OCI-LY1 (cell line): ENCODE data around the gene MPP2.

Experiments
- H2AFZ ChIP-seq: fragments of 200-600 bp; sonication (generic), shearing (Covaris generic); 2 replicates; pipeline ENCODE4 v1.6.0; 2014; ENCODE audit warnings: antibody characterized with exemption, mild to moderate bottlenecking, low read length
- H3F3A ChIP-seq: fragments of 200-600 bp; sonication (generic), shearing (Covaris generic); 2 replicates; pipeline ENCODE4 v1.6.0; 2014; ENCODE audit warnings: mild to moderate bottlenecking, antibody characterized with exemption, low read length, moderate library complexity; ENCODE audit not compliant: insufficient read depth
- H3K27ac ChIP-seq: fragments of 200-600 bp; sonication (generic); 2 replicates; pipeline ENCODE4 v1.5.1; 2014; ENCODE audit warnings: low read length, mixed run types, mild to moderate bottlenecking, low read depth; ENCODE audit not compliant: poor library complexity, severe bottlenecking
- H3K27me3 ChIP-seq: fragments of 200-600 bp; sonication (generic); 2 replicates; pipeline ENCODE4 v1.6.0; 2014; ENCODE audit warnings: antibody characterized with exemption, mild to moderate bottlenecking, low read length, moderate library complexity; ENCODE audit not compliant: insufficient read depth
- H3K36me3 ChIP-seq: fragments of 200-600 bp; sonication (generic); 2 replicates; pipeline ENCODE4 v1.6.1; 2014; ENCODE audit warnings: mild to moderate bottlenecking, antibody characterized with exemption, low read length, moderate library complexity, mixed read lengths; ENCODE audit not compliant: insufficient read depth
- H3K4me1 ChIP-seq: fragments of 200-600 bp; sonication (generic); 2 replicates; pipeline ENCODE4 v1.5.1; 2014; ENCODE audit warnings: mild to moderate bottlenecking, low read length, moderate library complexity; ENCODE audit not compliant: insufficient read depth, severe bottlenecking
- H3K4me2 ChIP-seq: fragments of 200-600 bp; sonication (generic), shearing (Covaris generic); 2 replicates; pipeline ENCODE4 v1.6.1; 2014; ENCODE audit warnings: low read length
- H3K4me3 ChIP-seq: fragments of 200-600 bp; sonication (generic); 2 replicates; pipeline ENCODE4 v1.5.1; 2014; ENCODE audit warnings: low read length, low read depth, mild to moderate bottlenecking, mixed read lengths; ENCODE audit not compliant: poor library complexity, severe bottlenecking
- H3K79me2 ChIP-seq: fragments of 200-600 bp; shearing (Covaris generic); 2 replicates; pipeline ENCODE4 v1.6.1; 2016; ENCODE audit warnings: mixed run types, low read length, mixed read lengths; ENCODE audit not compliant: insufficient read depth
- H3K9ac ChIP-seq: fragments of 200-600 bp; sonication (generic), shearing (Covaris generic); 2 replicates; pipeline ENCODE4 v1.6.1; 2014; ENCODE audit warnings: mild to moderate bottlenecking, low read length, mixed read lengths
- H3K9me2 ChIP-seq: fragments of 200-600 bp; sonication (generic), shearing (Covaris generic); 2 replicates; pipeline ENCODE4 v1.6.1; 2014; ENCODE audit warnings: low read depth, mild to moderate bottlenecking, low read length, mixed read lengths
- H3K9me3 ChIP-seq: fragments of 200-600 bp; shearing (Covaris generic); 2 replicates; pipeline ENCODE4 v1.6.1; 2014; ENCODE audit warnings: low read length, mixed read lengths
- H4K20me1 ChIP-seq: fragments of 200-600 bp; sonication (generic), shearing (Covaris generic); 2 replicates; pipeline ENCODE4 v1.6.0; 2016; ENCODE audit warnings: mild to moderate bottlenecking, low read length; ENCODE audit not compliant: insufficient read depth
- CTCF ChIP-seq: fragments of 200-600 bp; sonication (generic), shearing (Covaris generic); IDR thresholded peaks from 2 replicates; pipeline ENCODE4 v1.5.1; 2017; ENCODE audit warnings: mild to moderate bottlenecking, antibody characterized with exemption, low read length, moderate library complexity, mixed read lengths
- EZH2 ChIP-seq: fragments of 200-600 bp; sonication (generic), shearing (Covaris generic); IDR thresholded peaks from 2 replicates; pipeline ENCODE4 v1.8.0; 2017; ENCODE audit warnings: borderline replicate concordance, mixed run types, mild to moderate bottlenecking, antibody characterized with exemption, low read length, moderate library complexity, mixed read lengths

Gene MPP2

GRCh38 chr17:43918026-43918389 lies 10.7 kb upstream of the MPP2 start:
- no peaks in the 10 kb centered on the region for H3K4me1 ChIP-seq
- no peak overlapping the region for H3K9ac ChIP-seq
- no peaks in the 10 kb centered on the region; the same call in 1 of the 2 replicates for H3K27me3 ChIP-seq
- H4K20me1 ChIP-seq: no peaks in the 10 kb centered on the region
- no peak for TF ChIP-seq EZH2
- TF ChIP-seq CTCF: no peak
- no peak overlapping the region for H3K4me2 ChIP-seq
- H3F3A ChIP-seq: no peaks in the 10 kb centered on the region
- H3K27ac ChIP-seq: no peak overlapping the region
- H3K79me2 ChIP-seq: no peaks in the 10 kb centered on the region
- no peak overlapping the region for H2AFZ ChIP-seq
- no peak overlapping the region for H3K4me3 ChIP-seq
- H3K9me3 ChIP-seq: no peaks in the 10 kb centered on the region
- no peaks in the 10 kb centered on the region for H3K9me2 ChIP-seq
- H3K36me3 ChIP-seq: no peaks in the 10 kb centered on the region

GRCh38 chr17:43917348-43918025 lies 10.2 kb upstream of the MPP2 start:
- Histone ChIP-seq H3K27me3 (no peaks in the 10 kb centered on the region; the same call in 1 of the 2 replicates), H3K4me2 (no peak overlapping the region), H3K9ac (no peak overlapping the region), H3F3A (no peaks in the 10 kb centered on the region), H3K27ac (no peak overlapping the region), H3K9me2 (no peaks in the 10 kb centered on the region), H3K4me1 (no peaks in the 10 kb centered on the region), H3K36me3 (no peaks in the 10 kb centered on the region), H3K4me3 (no peak overlapping the region), H2AFZ (no peak overlapping the region), H3K9me3 (no peaks in the 10 kb centered on the region), H4K20me1 (no peaks in the 10 kb centered on the region), H3K79me2 (no peaks in the 10 kb centered on the region)
- TF ChIP-seq EZH2: no peak
- TF ChIP-seq CTCF: peak; percentile 5; the same call in 1 of the 2 replicates

GRCh38 chr17:43917016-43917347 lies 9.6 kb upstream of the MPP2 start:
- H3K4me2 ChIP-seq: no peak overlapping the region
- no peaks in the 10 kb centered on the region for H3K36me3 ChIP-seq
- no peaks in the 10 kb centered on the region for H3K9me3 ChIP-seq
- H3K27me3 ChIP-seq: no peaks in the 10 kb centered on the region; the same call in 1 of the 2 replicates
- H3K79me2 ChIP-seq: no peaks in the 10 kb centered on the region
- no peaks in the 10 kb centered on the region for H3F3A ChIP-seq
- TF ChIP-seq CTCF (no peak), EZH2 (no peak)
- no peak overlapping the region for H3K4me3 ChIP-seq
- no peak overlapping the region for H3K27ac ChIP-seq
- no peak overlapping the region for H3K9ac ChIP-seq
- H3K4me1 ChIP-seq: no peaks in the 10 kb centered on the region
- H4K20me1 ChIP-seq: no peaks in the 10 kb centered on the region
- H2AFZ ChIP-seq: no peak overlapping the region
- no peaks in the 10 kb centered on the region for H3K9me2 ChIP-seq
